Kidney epithelial cell (primary cell): ENCODE data around the gene RNF13. TPM values are rescaled to one million over a fixed set of nuclear protein-coding genes. Genes with fewer than 3 reads are reported as not detected.

Experiments used
- DNase-seq: peaks from one replicate; pipeline ENCODE4 v3.0.0-alpha.2; 2010; ENCODE audit warnings: low read depth
- H3K27me3 ChIP-seq: 2 replicates; pipeline ENCODE4 v1.6.0; 2011; ENCODE audit warnings: low read length; ENCODE audit not compliant: control insufficient read depth, insufficient read depth
- H3K36me3 ChIP-seq: 2 replicates; pipeline ENCODE4 v1.5.1; 2011; ENCODE audit warnings: low read length; ENCODE audit not compliant: control insufficient read depth, insufficient read depth
- H3K4me3 ChIP-seq: 2 replicates; pipeline ENCODE4 v1.5.1; 2011; ENCODE audit warnings: low read depth, mild to moderate bottlenecking, control low read depth, low read length
- CTCF ChIP-seq: IDR thresholded peaks from 2 replicates; pipeline ENCODE4 v1.5.1; 2011; ENCODE audit warnings: mild to moderate bottlenecking, moderate library complexity, low read length, control low read depth, inconsistent platforms; ENCODE audit not compliant: insufficient read depth, poor library complexity, severe bottlenecking
- total RNA-seq: library from RNA; depleted of rRNA; stranded (reverse); fragments of >200 nt; gene quantifications from 2 replicates; pipeline ENCODE4 v1.2.3, GENCODE V29; 2015

RNF13 gene
- total RNA-seq, 1 donor from 2014 or later, result 43.4 TPM

- Histone ChIP-seq H3K27me3 (no peaks in the 10 kb centered on the region), H3K4me3 (no peak overlapping the region), H3K36me3 (no peaks in the 10 kb centered on the region)
- no peak for TF ChIP-seq CTCF
- no peak for DNase-seq
Measured at GRCh38 chr3:149901770-149902169, 88.8 kb downstream of the RNF13 start.

- no peak for TF ChIP-seq CTCF
- no peaks in the 10 kb centered on the region for H3K36me3 ChIP-seq
- H3K4me3 ChIP-seq, result no peak overlapping the region
- no peak for DNase-seq
- no peaks in the 10 kb centered on the region for H3K27me3 ChIP-seq
Measured at GRCh38 chr3:149902498-149903139, 89.6 kb downstream of the RNF13 start.

- Histone ChIP-seq H3K4me3 (no peak overlapping the region), H3K27me3 (no peaks in the 10 kb centered on the region), H3K36me3 (no peaks in the 10 kb centered on the region)
- no peak for DNase-seq
- no peak for TF ChIP-seq CTCF
Measured at GRCh38 chr3:149906036-149906435, 93.0 kb downstream of the RNF13 start.

GRCh38 chr3:149908424-149908957 is 95.5 kb downstream of the RNF13 start:
- DNase-seq, result no peak
- Histone ChIP-seq H3K36me3 (no peaks in the 10 kb centered on the region), H3K27me3 (no peaks in the 10 kb centered on the region), H3K4me3 (no peak overlapping the region)
- no peak for TF ChIP-seq CTCF

- Histone ChIP-seq H3K27me3 (no peaks in the 10 kb centered on the region), H3K36me3 (no peaks in the 10 kb centered on the region), H3K4me3 (no peak overlapping the region)
- no peak for DNase-seq
- TF ChIP-seq CTCF, result no peak
Measured at GRCh38 chr3:149909923-149910322, 96.9 kb downstream of the RNF13 start.
